ENCODE results near the gene RNF5. TPM values are rescaled to one million over a fixed set of nuclear protein-coding genes. Genes with fewer than 3 reads are reported as not detected.
A peak's percentile ranks its signal among the peaks of the same experiment; 100 is the strongest.
"Not testable (repeated sequence)": the region's sequence is repeated elsewhere in the genome, so short reads cannot be mapped to it uniquely, and the experiment has no call there.

Gene RNF5
- total RNA-seq, 4 donors from 2014 or later: 20.8 to 59.0 (median 40.8) TPM

DNA sequence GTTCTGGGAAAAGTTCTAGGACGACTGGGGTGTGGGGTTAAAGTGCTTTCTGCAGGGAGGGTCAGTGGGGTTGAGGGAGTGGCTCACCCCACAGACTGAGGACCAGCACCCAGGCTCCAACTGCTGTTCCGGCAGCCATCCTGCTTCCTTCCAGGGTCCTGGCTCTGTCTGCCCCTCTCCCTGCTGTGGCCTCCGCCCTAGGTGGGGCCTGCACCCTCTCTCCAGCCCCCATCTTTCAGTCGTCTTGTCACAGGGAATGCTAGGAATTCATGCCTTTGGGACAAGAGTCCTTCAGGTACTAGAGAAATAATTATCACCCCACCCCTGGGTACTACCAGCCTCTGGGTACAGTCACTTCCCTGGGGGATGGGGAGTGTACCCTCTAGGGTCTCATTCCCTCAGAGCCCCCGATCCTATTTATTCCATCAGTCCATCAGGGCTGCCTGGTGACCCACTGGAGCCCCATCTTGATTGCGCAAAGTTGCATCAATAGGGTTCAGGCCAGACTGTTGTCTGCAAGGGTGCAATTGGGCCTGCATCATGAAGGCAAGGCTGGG is 6.0 kb downstream of the RNF5 start, which contains the start of gene AGER:
Gene AGER (minus strand): TSS at position 170 of the 557 bp plus-strand sequence. CDS start 31 bp downstream, at position 139.
- intact Hi-C loops (cut with DNase I): no loop called here
- no peak for DNase-seq
- Histone ChIP-seq H3K27ac (peak within 1 kb of the TSS; percentile 64 to 99 (median 82)), H3K36me3 (peaks cover 15 to 74% (median 19%) of the 10 kb centered on the region in 3 donors), H3K4me1 (peaks cover 20 to 84% (median 45%) of the 10 kb centered on the region in 3 donors), H3K4me3 (no peak within 1 kb of the TSS), H3K27me3 (no peaks in the 10 kb centered on the region), H3K9me3 (no peaks in the 10 kb centered on the region)
- no peak for TF ChIP-seq POLR2A (IDR thresholded peaks at IDR 0.05)
- TF ChIP-seq, protein P1, sequence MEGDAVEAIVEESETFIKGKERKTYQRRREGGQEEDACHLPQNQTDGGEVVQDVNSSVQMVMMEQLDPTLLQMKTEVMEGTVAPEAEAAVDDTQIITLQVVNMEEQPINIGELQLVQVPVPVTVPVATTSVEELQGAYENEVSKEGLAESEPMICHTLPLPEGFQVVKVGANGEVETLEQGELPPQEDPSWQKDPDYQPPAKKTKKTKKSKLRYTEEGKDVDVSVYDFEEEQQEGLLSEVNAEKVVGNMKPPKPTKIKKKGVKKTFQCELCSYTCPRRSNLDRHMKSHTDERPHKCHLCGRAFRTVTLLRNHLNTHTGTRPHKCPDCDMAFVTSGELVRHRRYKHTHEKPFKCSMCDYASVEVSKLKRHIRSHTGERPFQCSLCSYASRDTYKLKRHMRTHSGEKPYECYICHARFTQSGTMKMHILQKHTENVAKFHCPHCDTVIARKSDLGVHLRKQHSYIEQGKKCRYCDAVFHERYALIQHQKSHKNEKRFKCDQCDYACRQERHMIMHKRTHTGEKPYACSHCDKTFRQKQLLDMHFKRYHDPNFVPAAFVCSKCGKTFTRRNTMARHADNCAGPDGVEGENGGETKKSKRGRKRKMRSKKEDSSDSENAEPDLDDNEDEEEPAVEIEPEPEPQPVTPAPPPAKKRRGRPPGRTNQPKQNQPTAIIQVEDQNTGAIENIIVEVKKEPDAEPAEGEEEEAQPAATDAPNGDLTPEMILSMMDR (IDR thresholded peaks at IDR 0.05): no peak
- 85 to 95% methylated on average over 4 to 6 of the region's 6 CpGs for WGBS, 2 donors

DNA sequence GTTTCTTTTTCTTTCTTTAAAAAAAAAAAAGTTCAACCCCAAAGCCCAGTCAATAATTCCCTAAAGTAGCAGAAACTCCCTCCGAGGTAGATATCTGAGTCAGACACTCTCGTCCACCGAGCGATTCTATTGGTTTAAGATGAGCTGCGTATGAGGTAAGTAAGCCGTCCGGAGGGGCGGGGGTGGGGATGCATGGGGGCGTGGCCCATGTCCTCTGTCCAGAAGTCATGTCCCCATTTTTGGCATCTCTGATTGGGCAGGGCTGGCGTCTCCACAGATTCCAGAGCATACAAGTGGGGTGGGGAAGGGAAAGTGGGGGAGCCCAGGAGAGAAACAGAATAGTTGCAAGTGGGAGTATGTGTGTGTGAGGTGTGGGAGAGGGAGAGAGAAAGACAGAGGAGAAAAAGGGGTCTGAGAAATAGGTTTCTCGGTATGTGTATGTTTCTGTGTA is 7.5 kb downstream of the RNF5 start:
- H3K27me3 ChIP-seq; H3K9me3 ChIP-seq; H3K4me3 ChIP-seq; intact Hi-C loops (cut with DNase I); DNase-seq: not testable (repeated sequence)
- 7 to 34% methylated on average over 10 of the region's 11 CpGs for WGBS, 2 donors
- Histone ChIP-seq H3K4me1 (peaks cover 17 to 78% (median 38%) of the 10 kb centered on the region in 3 donors), H3K27ac (peak overlapping the region; percentile 64 to 99 (median 92)), H3K36me3 (peaks cover 15 to 60% (median 19%) of the 10 kb centered on the region in 3 donors)

DNA sequence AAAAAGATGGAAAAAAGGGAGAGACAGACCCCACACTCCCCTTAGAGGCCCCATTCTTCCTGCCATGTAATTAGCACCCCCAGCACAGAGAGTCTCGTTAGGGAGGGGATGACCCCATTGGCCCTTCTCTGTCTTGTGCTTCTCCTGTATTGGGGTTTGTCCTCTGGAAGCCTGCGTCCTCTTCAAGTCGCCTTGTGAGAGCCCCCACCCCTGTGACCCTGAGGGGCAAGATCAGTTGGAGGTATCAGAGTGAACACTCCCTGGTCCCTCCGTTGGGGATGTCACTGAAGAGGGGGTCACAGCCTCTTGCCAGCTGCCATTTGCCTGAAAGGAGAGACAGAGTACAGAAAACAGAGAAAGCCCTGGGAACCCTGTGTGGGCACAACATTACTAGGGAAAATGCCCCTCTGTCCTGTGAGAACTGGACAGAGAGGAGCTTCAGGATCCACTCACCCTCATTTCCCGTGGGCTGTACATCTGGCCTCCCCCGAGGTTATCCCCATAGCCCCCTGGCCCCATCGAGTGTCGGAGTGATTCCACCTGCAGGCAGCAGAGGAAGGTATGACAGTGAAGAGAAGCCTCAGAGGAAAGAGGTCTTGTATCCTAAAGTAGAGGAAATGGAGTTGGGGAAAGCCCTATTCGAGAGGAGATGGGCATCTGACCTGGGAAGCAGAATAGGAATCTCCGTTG is 8.1 kb downstream of the RNF5 start:
- WGBS, 2 donors: 41 to 59% methylated on average over 5 to 6 of the region's 10 CpGs
- peaks cover 11 to 54% (median 19%) of the 10 kb centered on the region in 3 donors for H3K36me3 ChIP-seq
- H3K27me3 ChIP-seq; H3K9me3 ChIP-seq; intact Hi-C loops (cut with DNase I); H3K4me3 ChIP-seq; DNase-seq: not testable (repeated sequence)
- peaks cover 17 to 78% (median 43%) of the 10 kb centered on the region in 3 donors for H3K4me1 ChIP-seq
- peak overlapping the region; percentile 64 to 99 (median 92) for H3K27ac ChIP-seq

DNA sequence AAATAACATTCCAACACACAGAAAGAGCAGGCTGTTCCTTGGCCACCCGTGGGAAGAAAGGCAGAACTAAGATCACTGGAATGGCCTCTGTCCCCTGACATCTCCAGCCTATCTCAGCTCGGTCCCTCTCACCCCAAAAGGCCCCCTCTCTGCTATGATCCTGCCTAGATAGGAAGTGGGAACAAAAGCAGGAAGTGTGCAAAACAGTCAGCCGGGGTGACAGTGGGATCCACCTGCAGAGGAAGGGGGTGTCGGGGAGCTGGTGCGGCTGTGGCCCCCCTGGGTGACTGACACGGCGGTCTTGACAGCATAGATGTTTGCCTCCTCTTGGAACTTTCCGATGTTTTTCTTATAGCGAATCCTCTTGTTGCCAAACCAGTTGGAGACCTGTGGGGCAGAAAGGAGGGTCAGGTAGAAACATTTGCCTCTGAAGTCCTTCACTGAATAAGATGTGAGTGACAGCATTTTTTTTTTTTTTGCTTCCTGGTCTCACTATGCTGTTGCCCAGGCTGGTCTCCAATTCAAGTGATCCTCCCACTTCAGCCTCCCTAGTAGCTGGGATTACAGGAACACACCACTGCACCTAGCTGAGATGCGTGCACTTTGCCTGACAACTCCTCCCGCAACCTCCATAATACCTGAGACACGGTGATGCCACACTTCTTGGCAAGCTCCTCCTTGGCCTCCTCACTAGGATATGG is 9.0 kb downstream of the RNF5 start:
- intact Hi-C loops (cut with DNase I): no loop called here
- peaks cover 19 to 78% (median 37%) of the 10 kb centered on the region in 3 donors for H3K4me1 ChIP-seq
- H3K27ac ChIP-seq: peak overlapping the region; percentile 64 to 99 (median 98)
- WGBS, 2 donors: 60% methylated on average over 10 to 12 of the region's 12 CpGs
- H3K27me3 ChIP-seq: no peaks in the 10 kb centered on the region
- no peak for DNase-seq
- H3K9me3 ChIP-seq: no peaks in the 10 kb centered on the region
- TF ChIP-seq, protein P1 (IDR thresholded peaks at IDR 0.05): no peak
- no peak for TF ChIP-seq POLR2A (IDR thresholded peaks at IDR 0.05)
- peaks cover 9 to 46% (median 19%) of the 10 kb centered on the region in 3 donors for H3K36me3 ChIP-seq
- no peak overlapping the region for H3K4me3 ChIP-seq

DNA sequence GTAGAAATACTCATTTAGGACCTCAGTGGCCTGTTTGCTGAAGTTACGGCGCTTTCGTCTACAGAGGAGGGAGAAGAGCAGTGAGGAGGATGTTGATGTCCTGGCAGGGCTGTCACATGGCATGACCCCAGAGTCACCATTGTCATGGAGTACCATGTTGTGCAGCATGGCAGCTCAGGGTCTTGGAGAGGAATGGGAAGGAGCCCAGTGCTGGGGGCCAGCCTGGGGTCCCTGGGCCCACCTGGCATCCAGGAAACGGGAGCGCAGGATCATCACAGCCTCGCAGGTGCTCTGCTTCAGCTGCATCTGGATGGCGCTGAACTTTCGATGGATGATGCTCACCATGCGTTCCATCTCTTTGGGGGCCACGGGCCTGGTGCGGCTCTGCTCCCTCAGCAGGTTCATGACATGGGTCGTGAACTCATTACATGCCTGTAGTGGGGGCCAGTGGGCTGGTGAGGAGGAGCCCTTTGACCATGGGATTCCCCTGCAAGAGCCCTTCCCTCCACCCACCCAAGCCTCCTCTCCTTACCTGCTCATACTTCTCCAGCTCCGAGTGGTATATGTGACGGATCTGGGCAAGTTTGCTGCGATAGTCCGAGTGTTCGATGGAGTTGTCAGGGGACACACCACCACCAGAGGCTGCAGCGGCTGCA is 9.6 kb downstream of the RNF5 start:
- H3K36me3 ChIP-seq: peaks cover 9 to 39% (median 19%) of the 10 kb centered on the region in 3 donors
- peak overlapping the region in 3 of 4 donors; percentile 86 to 93 (median 88) for H3K4me3 ChIP-seq
- H3K27me3 ChIP-seq; intact Hi-C loops (cut with DNase I); DNase-seq; H3K9me3 ChIP-seq: not testable (repeated sequence)
- H3K4me1 ChIP-seq: peaks cover 22 to 78% (median 42%) of the 10 kb centered on the region in 3 donors
- 80 to 86% methylated on average over 3 to 14 of the region's 18 CpGs for WGBS, 2 donors
- peak overlapping the region; percentile 95 to 99 (median 98) for H3K27ac ChIP-seq

DNA sequence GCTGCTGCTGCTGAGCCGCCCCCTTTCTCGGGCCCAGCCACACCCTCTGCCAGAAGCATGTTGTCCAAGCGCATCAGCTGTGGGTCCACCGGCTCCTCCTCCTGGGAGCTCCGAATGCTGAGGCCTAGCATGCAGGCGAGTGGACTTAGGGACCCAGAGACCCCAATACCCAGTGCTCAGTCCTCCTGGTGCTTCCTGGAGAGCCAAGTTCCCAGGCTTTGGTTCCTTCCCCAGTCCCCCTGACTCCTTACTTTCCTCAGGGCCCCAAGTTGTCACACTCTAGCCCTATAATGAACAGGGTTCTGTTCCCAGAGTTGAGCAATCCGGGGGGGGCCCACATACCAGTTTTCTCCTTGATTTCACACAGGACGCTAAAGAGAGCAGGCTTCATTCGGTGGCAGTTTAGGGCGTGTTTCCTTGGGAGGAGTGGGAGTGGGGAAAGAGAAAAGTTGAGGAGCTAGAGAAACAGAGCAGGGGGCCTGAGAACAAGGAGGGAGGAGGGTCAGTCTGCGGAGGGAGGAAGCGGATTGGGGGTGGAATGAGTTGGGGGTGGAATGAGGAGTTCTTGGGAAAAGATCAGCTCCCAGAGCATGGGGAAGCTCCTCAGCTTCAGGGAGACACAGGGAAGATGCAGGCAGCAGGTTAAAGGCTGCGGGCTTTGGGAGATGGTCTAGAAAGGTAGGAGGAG is 10.3 kb downstream of the RNF5 start:
- Histone ChIP-seq H3K4me3 (peak overlapping the region; percentile 69 to 93 (median 87)), H3K9me3 (no peaks in the 10 kb centered on the region), H3K27ac (peak overlapping the region; percentile 95 to 99 (median 98)), H3K36me3 (peaks cover 9 to 32% (median 16%) of the 10 kb centered on the region in 3 donors), H3K27me3 (no peaks in the 10 kb centered on the region), H3K4me1 (peaks cover 22 to 85% (median 42%) of the 10 kb centered on the region in 3 donors)
- intact Hi-C loops (cut with DNase I): no loop called here
- TF ChIP-seq, protein P1 (IDR thresholded peaks at IDR 0.05): no peak
- TF ChIP-seq POLR2A (IDR thresholded peaks at IDR 0.05): no peak
- 17 to 19% methylated on average over 8 to 9 of the region's 13 CpGs for WGBS, 2 donors
- no peak for DNase-seq

All from esophagus squamous epithelium (tissue), 5 donors.